HepG2 (cell line): ENCODE data around the gene TELO2. TPM values are rescaled to one million over a fixed set of nuclear protein-coding genes. Genes with fewer than 3 reads are reported as not detected.

Source experiments
- ATAC-seq: fragments of 200-7000 bp; cut with Tn5 transposase; 3 replicates; pipeline ENCODE4 v1.9.1; 2020; ENCODE audit warnings: mild to moderate bottlenecking, moderate library complexity
- BruUV-seq: library from RNA; stranded (reverse); fragments of 400-500 nt; replicated peaks from 2 replicates; lab custom pipeline; 2021; lab: Mats Ljungman, UMichigan
- CTCF ChIA-PET: fragments of 300-600 bp; formaldehyde crosslinking; extraction: SDS; loops from one replicate; lab custom pipeline; 2021; ENCODE audit warnings: low total read pairs, inconsistent platforms, low intra/inter-chr PET ratio; lab: Yijun Ruan, JAX
- POLR2A ChIA-PET: fragments of 350-600 bp; sonication (Branson Sonifier 250); formaldehyde crosslinking; loops from one replicate; lab custom pipeline; 2020; ENCODE audit warnings: antibody characterized with exemption, inconsistent platforms; lab: Yijun Ruan, JAX
- DNase-seq: peaks from one replicate; pipeline ENCODE4 v3.0.0-alpha.2; 2015; ENCODE audit warnings: low spot score
- FAIRE-seq: peaks from 3 replicates; lab custom pipeline; 2011; peaks lifted over from hg19 to GRCh38; lab: Jason Lieb, UNC
- H2AFZ ChIP-seq: one replicate; pipeline ENCODE4 v1.6.1; 2011; ENCODE audit warnings: low read length, inconsistent platforms
- H3K27ac ChIP-seq: fragments of 300-600 bp; 3 replicates; pipeline ENCODE4 v1.8.0; 2011; ENCODE audit warnings: mixed run types, mild to moderate bottlenecking, mixed read lengths, low read length, inconsistent platforms; ENCODE audit not compliant: insufficient read depth; ENCODE audit errors: extremely low read length
- H3K27me3 ChIP-seq, 2 experiments: fragments of 200-600 bp in 1 of 2; 2 replicates in 1 of 2; 3 replicates in 1 of 2; pipeline versions ENCODE4 v1.6.0 to v1.8.0; 2011; ENCODE audit warnings: low read length in 2 of 2, mild to moderate bottlenecking in 2 of 2, moderate library complexity in 2 of 2, inconsistent platforms in 1 of 2; ENCODE audit not compliant: insufficient read depth in 2 of 2, control insufficient read depth in 1 of 2
- H3K36me3 ChIP-seq, 2 experiments: fragments of 200-600 bp in 1 of 2; replicated peaks in 1 of 2; 2 replicates in 1 of 2; 3 replicates in 1 of 2; pipeline versions ENCODE4 v1.5.1 to v1.8.0; 2011; ENCODE audit warnings: low read length in 2 of 2, inconsistent platforms in 1 of 2; ENCODE audit not compliant: insufficient read depth in 2 of 2, control insufficient read depth in 1 of 2
- H3K4me1 ChIP-seq: 2 replicates; pipeline ENCODE4 v1.5.1; 2012; ENCODE audit warnings: low read length, inconsistent platforms; ENCODE audit not compliant: insufficient read depth
- H3K4me2 ChIP-seq: 2 replicates; pipeline ENCODE4 v1.6.0; 2011; ENCODE audit warnings: low read depth, low read length, inconsistent platforms
- H3K4me3 ChIP-seq, 3 experiments: fragments of 200-600 bp in 1 of 3; sonication (generic), shearing (Covaris generic) in 1 of 3; replicated peaks in 1 of 3; 2 replicates each; pipeline ENCODE4 v1.5.1; 2011 to 2016; ENCODE audit warnings: low read length in 3 of 3, inconsistent platforms in 2 of 3, low read depth in 2 of 3, mild to moderate bottlenecking in 2 of 3, control low read depth in 1 of 3, mixed read lengths in 1 of 3; ENCODE audit not compliant: insufficient read depth in 1 of 3
- H3K79me2 ChIP-seq: one replicate; pipeline ENCODE4 v1.6.1; 2011; ENCODE audit warnings: low read length, inconsistent platforms; ENCODE audit not compliant: insufficient read depth
- H3K9ac ChIP-seq: 2 replicates; pipeline ENCODE4 v1.6.0; 2011; ENCODE audit warnings: mild to moderate bottlenecking, low read depth, low read length, inconsistent platforms; ENCODE audit not compliant: insufficient read depth
- H3K9me3 ChIP-seq: 2 replicates; pipeline ENCODE4 v1.5.1; 2012; ENCODE audit warnings: mild to moderate bottlenecking, low read length
- H4K20me1 ChIP-seq: 2 replicates; pipeline ENCODE4 v1.6.0; 2011; ENCODE audit warnings: inconsistent platforms, mild to moderate bottlenecking, low read length, moderate library complexity; ENCODE audit not compliant: insufficient read depth
- JARID2 ChIP-seq: sonication (generic); formaldehyde crosslinking; IDR thresholded peaks from 2 replicates; pipeline ENCODE4 v1.8.1; 2023; ENCODE audit warnings: missing genetic modification reagents, inconsistent platforms; ENCODE audit not compliant: insufficient replicate concordance
- SMAD9 ChIP-seq: sonication (generic); formaldehyde crosslinking; IDR thresholded peaks from 2 replicates; pipeline ENCODE4 v1.5.1; 2020; ENCODE audit warnings: mild to moderate bottlenecking, missing genetic modification reagents
- TOE1 ChIP-seq: sonication (generic); formaldehyde crosslinking; IDR thresholded peaks from 2 replicates; pipeline ENCODE4 v1.4.0; 2020; ENCODE audit warnings: mild to moderate bottlenecking, missing genetic modification reagents
- ZEB1 ChIP-seq: IDR thresholded peaks from 2 replicates; pipeline ENCODE4 v1.6.1; 2012; ENCODE audit warnings: mild to moderate bottlenecking, low read depth, inconsistent platforms; ENCODE audit not compliant: insufficient replicate concordance
- ZFYVE20 ChIP-seq: sonication (generic); formaldehyde crosslinking; IDR thresholded peaks from 2 replicates; pipeline ENCODE4 v1.8.0; 2023; ENCODE audit warnings: low read depth, mild to moderate bottlenecking, moderate library complexity, missing genetic modification reagents, borderline replicate concordance
- ZNF570 ChIP-seq: sonication (generic); formaldehyde crosslinking; IDR thresholded peaks from 2 replicates; pipeline ENCODE4 v1.4.0; 2020; ENCODE audit warnings: mild to moderate bottlenecking, missing genetic modification reagents, borderline replicate concordance
- ZNF644 ChIP-seq: IDR thresholded peaks from 2 replicates; pipeline ENCODE4 v1.6.1; 2016; ENCODE audit warnings: low read depth
- ZNF775 ChIP-seq: sonication (generic); formaldehyde crosslinking; IDR thresholded peaks from 2 replicates; pipeline ENCODE4 v1.4.0; 2020; ENCODE audit warnings: missing genetic modification reagents, mild to moderate bottlenecking, moderate library complexity, borderline replicate concordance
- WGBS: methylation state at CpG from one replicate; pipeline ENCODE4 v1.1.6; 2017; ENCODE audit warnings: low lambda C conversion rate; 5-methylcytosine and 5-hydroxymethylcytosine counted together
- in situ Hi-C: cut with HindIII; loops from 2 replicates; pipeline ENCODE4 v1.10.0; 2017; ENCODE audit warnings: low pct_unique_long_range_greater_than_20kb; ENCODE audit not compliant: extremely low pct_ligation_motif_present
- intact Hi-C: fragments of 100-400 bp; cut with micrococcal nuclease; formaldehyde crosslinking; loops from one replicate; pipeline ENCODE4 v1.10.0; 2022; ENCODE audit not compliant: unreplicated experiment
- polyA plus RNA-seq, 8 experiments: library from polyadenylated mRNA; depleted of rRNA in 3 of 8; stranded (reverse) in 7 of 8; unstranded in 1 of 8; fragments of >200 nt; fragmentation: Illumina TruSeq in 4 of 8; extraction: Trizol in 4 of 8; gene quantifications; 2 replicates each; pipeline versions ENCODE4 v1.2.1 to v1.2.3, GENCODE V29; 2011 to 2016; ENCODE audit warnings: low read depth in 4 of 8, missing spikeins in 1 of 8, mixed read lengths in 1 of 8; ENCODE audit not compliant: insufficient read depth in 1 of 8
- total RNA-seq, 5 experiments: library from RNA; depleted of rRNA; stranded (reverse); fragments of >200 nt; fragmentation: Illumina TruSeq; extraction: Trizol; gene quantifications; 2 replicates each; pipeline ENCODE4 v1.2.3, GENCODE V29; 2016; ENCODE audit warnings: low read depth in 1 of 5
- TF ChIP-seq, protein P1 (sequence below): sonication (generic); formaldehyde crosslinking; IDR thresholded peaks from 2 replicates; pipeline ENCODE4 v1.4.0; 2020; ENCODE audit warnings: mild to moderate bottlenecking, low read depth, missing genetic modification reagents

The TELO2 gene
- total and polyA plus RNA-seq, 2 of the 13 experiments (the other 11 are each of a cell fraction or from before 2014, with no cell fraction given): 10.1 to 17.9 TPM

GRCh38 chr16:1523581-1524245 is 30.6 kb downstream of the TELO2 start:
- no peak overlapping the region for H3K9ac ChIP-seq
- H2AFZ ChIP-seq: no peak overlapping the region
- no peak overlapping the region for H3K4me2 ChIP-seq
- H3K4me3 ChIP-seq: no peak overlapping the region
- no peaks in the 10 kb centered on the region for H3K79me2 ChIP-seq
- TF ChIP-seq ZEB1 (no peak), TOE1 (no peak), JARID2 (CRISPR knock-in tag) (no peak), ZNF570 (CRISPR knock-in tag) (no peak), SMAD9 (CRISPR knock-in tag) (no peak), ZNF775 (CRISPR knock-in tag) (no peak), ZFYVE20 (no peak), ZNF644 (no peak)
- TF ChIP-seq, protein P1, sequence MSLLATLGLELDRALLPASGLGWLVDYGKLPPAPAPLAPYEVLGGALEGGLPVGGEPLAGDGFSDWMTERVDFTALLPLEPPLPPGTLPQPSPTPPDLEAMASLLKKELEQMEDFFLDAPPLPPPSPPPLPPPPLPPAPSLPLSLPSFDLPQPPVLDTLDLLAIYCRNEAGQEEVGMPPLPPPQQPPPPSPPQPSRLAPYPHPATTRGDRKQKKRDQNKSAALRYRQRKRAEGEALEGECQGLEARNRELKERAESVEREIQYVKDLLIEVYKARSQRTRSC (CRISPR knock-in tag): no peak
- peaks cover 12% of the 10 kb centered on the region for H3K4me1 ChIP-seq
- no peak for ATAC-seq
- BruUV-seq: no TSS peak
- no peak overlapping the region for H3K27ac ChIP-seq
- H3K36me3 ChIP-seq: no peaks in the 10 kb centered on the region; a peak in 1 of 5 replicates
- H3K9me3 ChIP-seq: no peaks in the 10 kb centered on the region
- no peak for DNase-seq
- H3K27me3 ChIP-seq: no peaks in the 10 kb centered on the region
- FAIRE-seq: no peak
- WGBS: 91% methylated on average over 12 of the region's 30 CpGs
- H4K20me1 ChIP-seq: no peaks in the 10 kb centered on the region
- ChIA-PET CTCF (no interaction called here), POLR2A (no interaction called here)
- intact Hi-C loops (no loop called here), in situ Hi-C loops (no loop called here)
